PFSK-1 (cell line): ENCODE results near the gene PMCH.

Experiments used
- FOXP2 ChIP-seq: optimal IDR thresholded peaks from 2 replicates; pipeline ENCODE3; 2011; ENCODE audit warnings: borderline replicate concordance, control low read depth, inconsistent platforms; ENCODE audit not compliant: insufficient read depth; ENCODE audit errors: extremely low read length, extremely low read depth
- POLR2AphosphoS5 ChIP-seq: IDR thresholded peaks from 2 replicates; pipeline ENCODE4 v1.6.1; 2012; ENCODE audit warnings: low read depth, mild to moderate bottlenecking, control low read depth, low read length, moderate library complexity
- SIN3A ChIP-seq: IDR thresholded peaks from 2 replicates; pipeline ENCODE4 v1.6.1; 2012; ENCODE audit warnings: mild to moderate bottlenecking, low read length, moderate library complexity, borderline replicate concordance; ENCODE audit not compliant: insufficient read depth
- TAF1 ChIP-seq: IDR thresholded peaks from 2 replicates; pipeline ENCODE4 v1.6.1; 2012; ENCODE audit warnings: low read length, control low read depth, borderline replicate concordance; ENCODE audit not compliant: insufficient read depth
- TF ChIP-seq, protein P1 (sequence below), 2 experiments: IDR thresholded peaks; 2 replicates each; pipeline versions ENCODE4 v1.6.1 to v1.8.0; 2011 to 2012; ENCODE audit warnings: low read depth in 2 of 2, low read length in 2 of 2, control low read depth in 1 of 2, inconsistent platforms in 1 of 2, mild to moderate bottlenecking in 1 of 2, moderate library complexity in 1 of 2; ENCODE audit not compliant: insufficient read depth in 1 of 2

DNA sequence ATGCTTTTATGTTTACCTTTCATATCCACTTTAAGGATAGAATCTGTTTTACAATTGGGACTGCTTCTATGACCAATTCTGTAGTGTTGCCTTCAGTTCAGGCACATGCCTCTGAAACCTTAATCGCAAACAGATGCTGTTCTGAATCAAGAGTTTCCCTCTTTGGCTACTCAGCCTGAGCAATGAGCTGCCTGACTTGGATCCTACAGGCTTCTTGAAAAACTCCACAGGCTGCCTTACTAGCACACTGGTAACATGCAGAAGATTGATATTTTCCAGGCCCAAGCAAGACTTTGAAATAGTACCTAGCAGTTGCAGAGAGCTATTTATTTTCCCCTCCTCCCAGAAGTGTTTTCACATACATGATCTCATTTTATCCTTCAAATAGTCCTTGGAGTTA, 34.8 kb upstream of the PMCH start:
- TF ChIP-seq POLR2AphosphoS5 (no peak), TAF1 (no peak), SIN3A (no peak), FOXP2 (no peak)
- TF ChIP-seq, protein P1, sequence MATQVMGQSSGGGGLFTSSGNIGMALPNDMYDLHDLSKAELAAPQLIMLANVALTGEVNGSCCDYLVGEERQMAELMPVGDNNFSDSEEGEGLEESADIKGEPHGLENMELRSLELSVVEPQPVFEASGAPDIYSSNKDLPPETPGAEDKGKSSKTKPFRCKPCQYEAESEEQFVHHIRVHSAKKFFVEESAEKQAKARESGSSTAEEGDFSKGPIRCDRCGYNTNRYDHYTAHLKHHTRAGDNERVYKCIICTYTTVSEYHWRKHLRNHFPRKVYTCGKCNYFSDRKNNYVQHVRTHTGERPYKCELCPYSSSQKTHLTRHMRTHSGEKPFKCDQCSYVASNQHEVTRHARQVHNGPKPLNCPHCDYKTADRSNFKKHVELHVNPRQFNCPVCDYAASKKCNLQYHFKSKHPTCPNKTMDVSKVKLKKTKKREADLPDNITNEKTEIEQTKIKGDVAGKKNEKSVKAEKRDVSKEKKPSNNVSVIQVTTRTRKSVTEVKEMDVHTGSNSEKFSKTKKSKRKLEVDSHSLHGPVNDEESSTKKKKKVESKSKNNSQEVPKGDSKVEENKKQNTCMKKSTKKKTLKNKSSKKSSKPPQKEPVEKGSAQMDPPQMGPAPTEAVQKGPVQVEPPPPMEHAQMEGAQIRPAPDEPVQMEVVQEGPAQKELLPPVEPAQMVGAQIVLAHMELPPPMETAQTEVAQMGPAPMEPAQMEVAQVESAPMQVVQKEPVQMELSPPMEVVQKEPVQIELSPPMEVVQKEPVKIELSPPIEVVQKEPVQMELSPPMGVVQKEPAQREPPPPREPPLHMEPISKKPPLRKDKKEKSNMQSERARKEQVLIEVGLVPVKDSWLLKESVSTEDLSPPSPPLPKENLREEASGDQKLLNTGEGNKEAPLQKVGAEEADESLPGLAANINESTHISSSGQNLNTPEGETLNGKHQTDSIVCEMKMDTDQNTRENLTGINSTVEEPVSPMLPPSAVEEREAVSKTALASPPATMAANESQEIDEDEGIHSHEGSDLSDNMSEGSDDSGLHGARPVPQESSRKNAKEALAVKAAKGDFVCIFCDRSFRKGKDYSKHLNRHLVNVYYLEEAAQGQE (IDR thresholded peaks at IDR 0.05; ENCODE audit: insufficient read depth in 1 of 2, low read depth in 2 of 2, low read length in 2 of 2), result no peak
